Measurements from ENCODE around the gene DPYD.

DNA sequence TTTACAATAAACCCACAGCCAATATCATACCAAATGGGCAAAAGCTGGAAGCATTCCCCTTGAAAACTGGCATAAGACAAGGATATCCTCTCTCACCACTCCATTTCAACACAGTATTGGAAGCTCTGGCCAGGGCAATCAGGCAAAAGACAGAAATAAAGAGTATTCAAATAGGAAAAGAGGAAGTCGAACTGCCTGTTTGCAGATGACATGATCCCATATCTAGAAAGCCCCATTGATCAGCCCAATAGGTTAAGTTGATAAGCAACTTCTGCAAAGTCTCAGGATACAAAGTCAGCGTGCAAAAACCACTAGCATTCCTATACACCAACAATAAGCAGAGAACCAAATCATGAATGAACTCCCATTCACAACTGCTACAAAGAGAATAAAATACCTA is 235.5 kb downstream of the DPYD start:
- TF ChIP-seq, protein P1, sequence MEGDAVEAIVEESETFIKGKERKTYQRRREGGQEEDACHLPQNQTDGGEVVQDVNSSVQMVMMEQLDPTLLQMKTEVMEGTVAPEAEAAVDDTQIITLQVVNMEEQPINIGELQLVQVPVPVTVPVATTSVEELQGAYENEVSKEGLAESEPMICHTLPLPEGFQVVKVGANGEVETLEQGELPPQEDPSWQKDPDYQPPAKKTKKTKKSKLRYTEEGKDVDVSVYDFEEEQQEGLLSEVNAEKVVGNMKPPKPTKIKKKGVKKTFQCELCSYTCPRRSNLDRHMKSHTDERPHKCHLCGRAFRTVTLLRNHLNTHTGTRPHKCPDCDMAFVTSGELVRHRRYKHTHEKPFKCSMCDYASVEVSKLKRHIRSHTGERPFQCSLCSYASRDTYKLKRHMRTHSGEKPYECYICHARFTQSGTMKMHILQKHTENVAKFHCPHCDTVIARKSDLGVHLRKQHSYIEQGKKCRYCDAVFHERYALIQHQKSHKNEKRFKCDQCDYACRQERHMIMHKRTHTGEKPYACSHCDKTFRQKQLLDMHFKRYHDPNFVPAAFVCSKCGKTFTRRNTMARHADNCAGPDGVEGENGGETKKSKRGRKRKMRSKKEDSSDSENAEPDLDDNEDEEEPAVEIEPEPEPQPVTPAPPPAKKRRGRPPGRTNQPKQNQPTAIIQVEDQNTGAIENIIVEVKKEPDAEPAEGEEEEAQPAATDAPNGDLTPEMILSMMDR (conservative IDR thresholded peaks at IDR 0.05 in 1 of 2, IDR thresholded peaks at IDR 0.05 in 1 of 2; ENCODE audit: extremely low read depth in 1 of 2, insufficient read depth in 1 of 2, low read depth in 1 of 2, low read length in 2 of 2): no peak
- no peak for TF ChIP-seq EZH2 (IDR thresholded peaks at IDR 0.05; ENCODE audit: borderline replicate concordance, low read length)

Data from mammary epithelial cell (primary cell).